ENCODE results near the gene GEMIN4. TPM values are rescaled to one million over a fixed set of nuclear protein-coding genes. Genes with fewer than 3 reads are reported as not detected.

GEMIN4 gene
- total RNA-seq: 10 to 100 TPM; 17.6 to 79.6 (median 21.5) TPM

DNA sequence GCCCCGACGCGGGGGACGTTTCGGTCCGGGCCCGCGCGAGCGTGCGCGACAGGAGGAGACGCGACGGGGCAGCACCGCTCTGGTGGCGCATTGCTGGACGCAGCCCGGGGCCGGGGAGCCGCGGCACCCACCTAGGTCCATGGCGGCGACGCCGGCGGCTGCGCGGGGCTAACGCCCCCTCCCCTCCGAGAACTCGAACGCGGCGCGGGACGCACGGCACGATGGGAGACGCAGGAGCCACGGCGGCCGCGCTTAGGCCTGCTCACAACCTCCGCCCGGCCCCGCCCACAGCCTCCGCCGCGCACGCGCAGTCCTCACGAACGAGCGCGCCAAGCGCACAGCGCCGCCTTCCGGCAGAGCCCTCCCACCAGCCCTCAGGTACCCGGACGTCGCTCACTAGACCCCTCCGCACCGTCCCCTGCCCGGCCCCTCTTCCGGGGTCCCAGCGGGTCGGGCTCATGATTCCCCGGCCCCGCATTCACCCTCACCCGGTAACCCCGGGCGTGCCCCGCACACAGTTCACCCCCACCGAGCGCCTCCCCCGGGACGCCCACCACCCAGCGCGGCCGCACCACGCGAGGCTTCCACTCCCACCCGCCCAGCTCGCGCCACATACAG, at the start of gene GEMIN4:
Gene GEMIN4 (minus strand): TSS at position 263 of the 618 bp plus-strand sequence. CDS start 122 bp downstream, at position 141.
- Histone ChIP-seq H3K9me3 (no peaks in the 10 kb centered on the region), H3K36me3 (peaks cover 4 to 13% (median 6%) of the 10 kb centered on the region in 4 donors), H3K4me3 (peak within 1 kb of the TSS; percentile 44 to 98 (median 92)), H3K27ac (peak within 1 kb of the TSS; percentile 78 to 93 (median 86)), H3K4me1 (peaks cover 13 to 34% (median 15%) of the 10 kb centered on the region in 4 donors), H3K27me3 (no peaks in the 10 kb centered on the region)
- ATAC-seq (ENCODE audit: low FRiP score in 2 of 2) (peak; percentile 96 to 98), DNase-seq (peak; percentile 95 to 100)
- WGBS, 2 donors: 0 to 5% methylated on average over 7 to 43 of the region's 87 CpGs
- TF ChIP-seq EP300 (IDR thresholded peaks at IDR 0.05) (no peak), POLR2A (IDR thresholded peaks at IDR 0.05) (peak in 3 of 4 donors; percentile 33 to 81 (median 78)), POLR2AphosphoS5 (IDR thresholded peaks at IDR 0.05) (peak; percentile 79 to 82)
- TF ChIP-seq, protein P1, sequence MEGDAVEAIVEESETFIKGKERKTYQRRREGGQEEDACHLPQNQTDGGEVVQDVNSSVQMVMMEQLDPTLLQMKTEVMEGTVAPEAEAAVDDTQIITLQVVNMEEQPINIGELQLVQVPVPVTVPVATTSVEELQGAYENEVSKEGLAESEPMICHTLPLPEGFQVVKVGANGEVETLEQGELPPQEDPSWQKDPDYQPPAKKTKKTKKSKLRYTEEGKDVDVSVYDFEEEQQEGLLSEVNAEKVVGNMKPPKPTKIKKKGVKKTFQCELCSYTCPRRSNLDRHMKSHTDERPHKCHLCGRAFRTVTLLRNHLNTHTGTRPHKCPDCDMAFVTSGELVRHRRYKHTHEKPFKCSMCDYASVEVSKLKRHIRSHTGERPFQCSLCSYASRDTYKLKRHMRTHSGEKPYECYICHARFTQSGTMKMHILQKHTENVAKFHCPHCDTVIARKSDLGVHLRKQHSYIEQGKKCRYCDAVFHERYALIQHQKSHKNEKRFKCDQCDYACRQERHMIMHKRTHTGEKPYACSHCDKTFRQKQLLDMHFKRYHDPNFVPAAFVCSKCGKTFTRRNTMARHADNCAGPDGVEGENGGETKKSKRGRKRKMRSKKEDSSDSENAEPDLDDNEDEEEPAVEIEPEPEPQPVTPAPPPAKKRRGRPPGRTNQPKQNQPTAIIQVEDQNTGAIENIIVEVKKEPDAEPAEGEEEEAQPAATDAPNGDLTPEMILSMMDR (IDR thresholded peaks at IDR 0.05): peak; percentile 88 to 99 (median 98)

DNA sequence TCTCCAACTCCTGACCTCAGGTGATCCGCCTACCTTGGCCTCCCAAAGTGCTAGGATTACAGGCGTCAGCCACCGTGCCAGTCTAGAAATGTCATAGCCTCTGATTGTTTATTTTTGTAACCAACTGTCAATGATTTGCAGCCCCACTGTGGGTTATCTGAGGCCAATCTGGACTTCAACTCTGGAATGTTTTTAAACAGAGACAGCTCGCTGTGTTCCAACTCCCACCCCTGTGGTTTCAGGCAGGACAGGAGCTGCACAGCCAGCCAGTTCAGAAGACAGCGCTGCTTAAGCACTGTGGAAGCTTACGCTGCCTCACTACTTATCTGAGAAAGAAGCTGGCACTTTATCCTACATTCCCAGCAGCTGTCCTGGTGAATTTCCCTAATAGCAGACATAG, 49.6 kb upstream of the GEMIN4 start:
- WGBS, 2 donors: 87 to 89% methylated on average over 6 of the region's 6 CpGs
- ATAC-seq (ENCODE audit: low FRiP score in 2 of 2): no peak

GRCh38 chr17:800446-801242, 48.6 kb upstream of the GEMIN4 start:
- Histone ChIP-seq H3K36me3 (peaks cover 0 to 33% (median 10%) of the 10 kb centered on the region in 4 donors), H3K9me3 (no peaks in the 10 kb centered on the region), H3K4me3 (no peak overlapping the region), H3K4me1 (peaks cover 0 to 4% (median 1%) of the 10 kb centered on the region in 4 donors), H3K27ac (no peak overlapping the region), H3K27me3 (no peaks in the 10 kb centered on the region)
- WGBS, 2 donors: 85 to 88% methylated on average over 29 to 39 of the region's 39 CpGs
- ATAC-seq (ENCODE audit: low FRiP score in 2 of 2) (no peak), DNase-seq (peak in 1 of 2 donors; percentile 83)
- TF ChIP-seq, protein P1 (IDR thresholded peaks at IDR 0.05): no peak

More for the DNA sequence above, 49.6 kb upstream of the GEMIN4 start:
- Histone ChIP-seq H3K4me1 (peaks cover 0 to 4% (median 1%) of the 10 kb centered on the region in 4 donors), H3K9me3 (no peaks in the 10 kb centered on the region), H3K27me3 (no peaks in the 10 kb centered on the region), H3K4me3 (no peak overlapping the region), H3K27ac (no peak overlapping the region), H3K36me3 (peaks cover 0 to 33% (median 10%) of the 10 kb centered on the region in 4 donors)
- DNase-seq: no peak
- TF ChIP-seq, protein P1 (IDR thresholded peaks at IDR 0.05): no peak
- TF ChIP-seq EP300 (IDR thresholded peaks at IDR 0.05) (no peak), POLR2A (IDR thresholded peaks at IDR 0.05) (no peak), POLR2AphosphoS5 (IDR thresholded peaks at IDR 0.05) (no peak)

- H3K27ac ChIP-seq: no peak overlapping the region
- 88 to 97% methylated on average over 6 to 11 of the region's 11 CpGs for WGBS, 2 donors
- no peaks in the 10 kb centered on the region for H3K9me3 ChIP-seq
- peaks cover 2 to 13% (median 10%) of the 10 kb centered on the region in 4 donors for H3K4me1 ChIP-seq
- no peaks in the 10 kb centered on the region for H3K27me3 ChIP-seq
- TF ChIP-seq, protein P1 (IDR thresholded peaks at IDR 0.05): no peak
- DNase-seq (no peak), ATAC-seq (ENCODE audit: low FRiP score in 2 of 2) (no peak)
- H3K36me3 ChIP-seq: peaks cover 0 to 27% (median 10%) of the 10 kb centered on the region in 4 donors
- no peak overlapping the region for H3K4me3 ChIP-seq
Measured at GRCh38 chr17:799261-799660, 47.2 kb upstream of the GEMIN4 start.
